Ovary (tissue), 9 donors: ENCODE data around the gene ST3GAL5. TPM values are rescaled to one million over a fixed set of nuclear protein-coding genes. Genes with fewer than 3 reads are reported as not detected.

ENCODE experiments used
- DNase-seq, 5 donors: peaks; one replicate each; pipeline ENCODE4 v3.0.0-alpha.2; 2019 to 2020
- H3K27ac ChIP-seq, 2 donors: fragments of 200-600 bp; one replicate each; pipeline versions ENCODE4 v1.5.1 to v1.8.0; 2019 to 2022
- H3K27me3 ChIP-seq: fragments of 200-600 bp; one replicate; pipeline ENCODE4 v1.8.0; 2022
- H3K36me3 ChIP-seq: fragments of 200-600 bp; sonication (generic); one replicate; pipeline ENCODE4 v1.5.1; 2019
- H3K4me1 ChIP-seq: one replicate; pipeline ENCODE4 v1.8.1; 2013; ENCODE audit warnings: mild to moderate bottlenecking, moderate library complexity; ENCODE audit not compliant: insufficient read depth
- H3K4me3 ChIP-seq: fragments of 200-600 bp; sonication (generic); one replicate; pipeline ENCODE4 v1.5.1; 2017
- H3K9me3 ChIP-seq, 2 donors: fragments of 200-600 bp in 1 of 2; sonication (generic) in 1 of 2; one replicate each; pipeline versions ENCODE4 v1.5.1 to v1.8.1; 2013 to 2019; ENCODE audit warnings: mild to moderate bottlenecking in 1 of 2, moderate library complexity in 1 of 2
- EP300 ChIP-seq: sonication (generic); formaldehyde crosslinking; IDR thresholded peaks from one replicate; pipeline ENCODE4 v1.6.1; 2017; ENCODE audit warnings: antibody characterized with exemption
- POLR2A ChIP-seq: fragments of 450-650 bp; IDR thresholded peaks from one replicate; pipeline ENCODE4 v1.6.1; 2017; ENCODE audit warnings: antibody characterized with exemption, mild to moderate bottlenecking, moderate library complexity
- WGBS, 3 donors: extraction: QIAGEN DNeasy Blood & Tissue Kit in 1 of 3; methylation state at CpG; one replicate each; pipeline versions ENCODE4 v1.1.5 to v1.1.7; 2013 to 2017; 5-methylcytosine and 5-hydroxymethylcytosine counted together
- intact Hi-C, 4 donors: fragments of 100-400 bp; cut with DNase I; formaldehyde crosslinking; loops; one replicate each; pipeline versions ENCODE4 v1.11.0 to v1.15.1; 2022 to 2023
- polyA plus RNA-seq, 2 donors: library from polyadenylated mRNA; stranded (reverse); fragments of 200-250 nt in 1 of 2; fragments of 350-450 nt in 1 of 2; fragmentation: Illumina TruSeq in 1 of 2; extraction: RNeasy Lipid Tissue Mini Kit (QIAGEN cat#74804) in 1 of 2; gene quantifications; one replicate each; pipeline ENCODE4 v1.2.3, GENCODE V29; 2013 to 2014
- total RNA-seq, 7 donors: library from RNA; depleted of rRNA in 2 of 7; stranded (reverse); fragments of >200 nt in 2 of 7; fragmentation: NEBNext Ultra II Directional in 3 of 7; extraction: Animal tissue kit (Norgen Biotek cat#: 25700) in 3 of 7; gene quantifications; one replicate each; pipeline versions ENCODE4 v1.1.0 to v1.2.4, GENCODE V29; 2016 to 2023
- TF ChIP-seq, protein P1 (sequence below), 3 donors: fragments of 450-650 bp in 2 of 3; fragments of 200-600 bp in 1 of 3; IDR thresholded peaks; one replicate each; pipeline versions ENCODE4 v1.5.1 to v1.8.0; 2016 to 2022; ENCODE audit warnings: antibody characterized with exemption in 3 of 3, mild to moderate bottlenecking in 1 of 3
- donor health status: DM: no; HTN: no; CAD: no; lungs with moderate emphysema.
- donor health status: DM: no; HTN: no; CAD: no.
- donor health status: Bipolar disorder and iron deficiency.
- donor health status: DM: yes; HTN: yes; CAD: no.
- donor health status: DM: no; HTN: no; CAD: no.
- donor health status: DM: yes; HTN: yes; CAD: no.

Gene ST3GAL5
- total and polyA plus RNA-seq, 9 donors, result 11.6 to 52.7 (median 22.2) TPM

DNA sequence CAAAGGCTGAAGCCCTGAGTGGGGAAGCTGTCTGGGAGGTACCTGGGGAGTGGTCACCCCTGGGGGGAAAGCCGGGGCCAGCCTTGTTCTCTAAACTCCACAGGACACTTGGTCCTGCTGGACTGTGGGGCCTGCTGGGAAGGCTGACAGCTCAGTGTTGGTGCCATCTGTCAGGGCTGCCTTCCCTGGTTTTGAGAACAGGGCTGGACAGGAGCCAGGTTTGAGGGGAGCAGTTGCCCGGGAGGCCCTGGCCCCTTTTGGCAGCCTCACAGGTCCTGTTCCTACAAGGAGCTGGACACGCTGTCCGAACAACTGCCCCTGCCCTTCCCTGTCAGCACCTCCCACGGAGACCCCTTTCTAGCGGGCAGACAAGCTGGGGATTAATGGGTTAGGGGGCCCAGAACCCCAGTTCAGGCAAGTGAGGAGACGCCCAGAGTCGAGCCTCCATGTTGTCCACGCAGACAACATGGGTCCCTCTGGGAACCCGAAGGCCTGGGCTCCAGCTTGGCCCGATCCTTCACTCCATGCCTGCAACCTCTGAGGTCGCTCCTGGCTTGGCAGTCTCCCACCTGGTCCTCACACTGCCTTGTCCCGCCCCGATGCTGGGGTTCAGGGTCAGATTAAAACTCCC, 94.2 kb downstream of the ST3GAL5 start:
- H3K4me3 ChIP-seq, result no peak overlapping the region
- TF ChIP-seq, protein P1, sequence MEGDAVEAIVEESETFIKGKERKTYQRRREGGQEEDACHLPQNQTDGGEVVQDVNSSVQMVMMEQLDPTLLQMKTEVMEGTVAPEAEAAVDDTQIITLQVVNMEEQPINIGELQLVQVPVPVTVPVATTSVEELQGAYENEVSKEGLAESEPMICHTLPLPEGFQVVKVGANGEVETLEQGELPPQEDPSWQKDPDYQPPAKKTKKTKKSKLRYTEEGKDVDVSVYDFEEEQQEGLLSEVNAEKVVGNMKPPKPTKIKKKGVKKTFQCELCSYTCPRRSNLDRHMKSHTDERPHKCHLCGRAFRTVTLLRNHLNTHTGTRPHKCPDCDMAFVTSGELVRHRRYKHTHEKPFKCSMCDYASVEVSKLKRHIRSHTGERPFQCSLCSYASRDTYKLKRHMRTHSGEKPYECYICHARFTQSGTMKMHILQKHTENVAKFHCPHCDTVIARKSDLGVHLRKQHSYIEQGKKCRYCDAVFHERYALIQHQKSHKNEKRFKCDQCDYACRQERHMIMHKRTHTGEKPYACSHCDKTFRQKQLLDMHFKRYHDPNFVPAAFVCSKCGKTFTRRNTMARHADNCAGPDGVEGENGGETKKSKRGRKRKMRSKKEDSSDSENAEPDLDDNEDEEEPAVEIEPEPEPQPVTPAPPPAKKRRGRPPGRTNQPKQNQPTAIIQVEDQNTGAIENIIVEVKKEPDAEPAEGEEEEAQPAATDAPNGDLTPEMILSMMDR (IDR thresholded peaks at IDR 0.05), result no peak
- TF ChIP-seq EP300 (no peak), POLR2A (no peak)
- peak; percentile 48 to 79 (median 53) for DNase-seq
- H3K27ac ChIP-seq, result peak overlapping the region; percentile 27 to 69
- no peaks in the 10 kb centered on the region for H3K9me3 ChIP-seq
- intact Hi-C loops, result loop anchor here in 3 of 4 donors (5.0 kb wide), 3 partner anchors 42 to 62 kb away; partner anchors contain the start of gene ATOH8 (in 1 of the 3)
- WGBS, 3 donors, result 41 to 66% (median 42%) methylated on average over 14 of the region's 14 CpGs
- no peaks in the 10 kb centered on the region for H3K27me3 ChIP-seq
- peaks cover 44% of the 10 kb centered on the region for H3K4me1 ChIP-seq
- no peaks in the 10 kb centered on the region for H3K36me3 ChIP-seq

DNA sequence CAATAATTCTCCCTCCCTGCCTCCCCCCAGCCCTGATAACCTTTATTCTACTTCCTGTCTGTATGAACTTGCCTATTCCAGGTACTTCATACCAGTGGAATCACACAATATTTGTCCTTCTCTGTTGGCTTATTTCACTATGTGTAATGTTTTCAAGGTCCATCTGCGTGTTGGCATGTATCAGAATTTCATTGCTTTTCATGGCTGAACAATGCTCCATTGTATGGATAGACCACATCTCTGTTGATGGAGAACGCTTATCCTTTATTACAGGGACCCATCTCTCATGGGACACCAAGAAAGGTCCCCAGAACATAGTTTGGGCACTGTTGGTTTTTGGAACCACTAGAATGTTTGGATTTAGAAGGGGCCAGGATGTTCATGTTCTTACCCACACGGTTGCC, 94.8 kb downstream of the ST3GAL5 start:
- H3K27ac ChIP-seq, result peak overlapping the region; percentile 27 to 69
- H3K9me3 ChIP-seq, result no peaks in the 10 kb centered on the region
- H3K4me3 ChIP-seq, result no peak overlapping the region
- TF ChIP-seq, protein P1 (IDR thresholded peaks at IDR 0.05), result no peak
- TF ChIP-seq EP300 (no peak), POLR2A (no peak)
- 89 to 92% (median 92%) methylated on average over 3 of the region's 3 CpGs for WGBS, 3 donors
- intact Hi-C loops, result no loop called here
- no peak for DNase-seq
- H3K4me1 ChIP-seq, result peaks cover 44% of the 10 kb centered on the region
- no peaks in the 10 kb centered on the region for H3K27me3 ChIP-seq
- H3K36me3 ChIP-seq, result no peaks in the 10 kb centered on the region

- peaks cover 44% of the 10 kb centered on the region for H3K4me1 ChIP-seq
- TF ChIP-seq EP300 (no peak), POLR2A (no peak)
- TF ChIP-seq, protein P1 (IDR thresholded peaks at IDR 0.05), result no peak
- 69 to 77% (median 75%) methylated on average over 4 of the region's 4 CpGs for WGBS, 3 donors
These were observed 95.2 kb downstream of the ST3GAL5 start for GRCh38 chr2:85793584-85793983.

DNA sequence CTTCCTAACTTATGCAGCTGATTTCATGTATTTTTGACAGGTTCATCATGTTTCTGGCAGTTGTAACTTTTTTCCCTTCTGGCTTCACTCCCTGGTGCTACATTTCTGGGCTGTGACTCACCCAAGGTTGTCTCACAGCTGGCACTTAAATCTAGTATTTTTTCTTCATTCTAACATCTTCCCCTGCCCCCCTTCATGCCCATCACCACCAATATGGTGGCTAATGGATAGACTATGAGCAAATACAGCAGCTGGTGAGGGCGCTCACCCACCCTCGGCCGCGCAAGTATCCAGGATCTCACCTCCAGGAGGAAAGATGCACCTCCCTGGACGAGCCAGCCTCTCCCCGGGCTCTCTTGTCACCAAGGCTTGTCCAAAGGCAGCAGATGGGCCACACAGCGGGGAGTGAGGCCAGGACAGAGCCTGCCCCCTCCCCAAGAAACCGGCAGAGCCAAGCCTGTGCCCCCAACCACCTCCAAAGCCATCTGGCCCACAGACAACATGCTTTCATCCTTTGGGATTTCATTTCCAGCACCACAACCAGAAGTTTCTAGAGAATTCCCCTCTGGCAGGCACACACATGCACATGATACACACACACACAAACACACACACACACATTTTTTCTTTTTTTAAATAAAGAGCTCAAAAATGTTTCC, 95.9 kb downstream of the ST3GAL5 start:
- TF ChIP-seq POLR2A, result no peak
- TF ChIP-seq, protein P1 (IDR thresholded peaks at IDR 0.05), result no peak
- no peak for TF ChIP-seq EP300
- intact Hi-C loops, result no loop called here
- no peaks in the 10 kb centered on the region for H3K36me3 ChIP-seq
- WGBS, 3 donors, result 61 to 69% (median 64%) methylated on average over 8 of the region's 8 CpGs
- peaks cover 44% of the 10 kb centered on the region for H3K4me1 ChIP-seq
- H3K9me3 ChIP-seq, result no peaks in the 10 kb centered on the region
- H3K4me3 ChIP-seq, result no peak overlapping the region
- no peaks in the 10 kb centered on the region for H3K27me3 ChIP-seq
- peak overlapping the region; percentile 51 to 80 for H3K27ac ChIP-seq
- peak in 3 of 5 donors; percentile 37 to 68 (median 52) for DNase-seq

More at GRCh38 chr2:85793584-85793983, 95.2 kb downstream of the ST3GAL5 start:
- H3K27me3 ChIP-seq, result no peaks in the 10 kb centered on the region
- no peaks in the 10 kb centered on the region for H3K9me3 ChIP-seq
- peak overlapping the region in 1 of 2 donors; percentile 69 for H3K27ac ChIP-seq
- no peak for DNase-seq
- intact Hi-C loops, result no loop called here
- no peaks in the 10 kb centered on the region for H3K36me3 ChIP-seq
- H3K4me3 ChIP-seq, result no peak overlapping the region
